GM23248 (cell line): ENCODE measurements around the gene NXNL2. TPM values are rescaled to one million over a fixed set of nuclear protein-coding genes. Genes with fewer than 3 reads are reported as not detected.

Source experiments
- DNase-seq: peaks from one replicate; pipeline ENCODE4 v3.0.0-alpha.2; 2015
- H2AFZ ChIP-seq: fragments of 200-600 bp; sonication (generic); 2 replicates; pipeline ENCODE4 v1.6.1; 2016; ENCODE audit warnings: antibody characterized with exemption
- H3F3A ChIP-seq: fragments of 200-600 bp; sonication (generic); 2 replicates; pipeline ENCODE4 v1.6.1; 2016; ENCODE audit warnings: mild to moderate bottlenecking, antibody characterized with exemption, mixed run types; ENCODE audit not compliant: insufficient read depth
- H3K27ac ChIP-seq: fragments of 200-600 bp; sonication (generic); 2 replicates; pipeline ENCODE4 v1.5.1; 2016; ENCODE audit warnings: mild to moderate bottlenecking
- H3K27me3 ChIP-seq: fragments of 200-600 bp; sonication (generic); replicated peaks from 2 replicates; pipeline ENCODE4 v1.6.1; 2016; ENCODE audit warnings: mild to moderate bottlenecking; ENCODE audit not compliant: insufficient read depth
- H3K36me3 ChIP-seq: fragments of 200-600 bp; sonication (generic); 2 replicates; pipeline ENCODE4 v1.6.1; 2016; ENCODE audit warnings: low read depth, mild to moderate bottlenecking
- H3K4me1 ChIP-seq: fragments of 200-600 bp; sonication (generic); 2 replicates; pipeline ENCODE4 v1.6.1; 2016; ENCODE audit warnings: mild to moderate bottlenecking; ENCODE audit not compliant: insufficient read depth
- H3K4me2 ChIP-seq: fragments of 200-600 bp; sonication (generic); one replicate; pipeline ENCODE4 v1.6.1; 2016; ENCODE audit warnings: mild to moderate bottlenecking; ENCODE audit not compliant: unreplicated experiment
- H3K4me3 ChIP-seq: fragments of 200-600 bp; sonication (generic); 2 replicates; pipeline ENCODE4 v1.5.1; 2016; ENCODE audit warnings: mild to moderate bottlenecking
- H3K79me2 ChIP-seq: fragments of 200-600 bp; sonication (generic); 2 replicates; pipeline ENCODE4 v1.6.1; 2016; ENCODE audit warnings: mild to moderate bottlenecking; ENCODE audit not compliant: insufficient read depth
- H3K9ac ChIP-seq: fragments of 200-600 bp; sonication (generic); 2 replicates; pipeline ENCODE4 v1.6.1; 2016; ENCODE audit warnings: mild to moderate bottlenecking
- H3K9me2 ChIP-seq: fragments of 200-600 bp; sonication (generic); 2 replicates; pipeline ENCODE4 v1.6.1; 2016; ENCODE audit warnings: mixed run types, mild to moderate bottlenecking, moderate library complexity; ENCODE audit not compliant: insufficient read depth
- H3K9me3 ChIP-seq: fragments of 200-600 bp; sonication (generic); one replicate; pipeline ENCODE4 v1.6.1; 2017; ENCODE audit warnings: low read depth
- H4K20me1 ChIP-seq: fragments of 200-600 bp; sonication (generic); 2 replicates; pipeline ENCODE4 v1.6.0; 2016; ENCODE audit not compliant: insufficient read depth
- EZH2 ChIP-seq: fragments of 200-600 bp; sonication (generic); IDR thresholded peaks from 2 replicates; pipeline ENCODE4 v1.6.1; 2018; ENCODE audit warnings: antibody characterized with exemption, mild to moderate bottlenecking; ENCODE audit not compliant: insufficient read depth, poor library complexity, severe bottlenecking
- EZH2phosphoT487 ChIP-seq: fragments of 200-600 bp; sonication (generic); IDR thresholded peaks from 2 replicates; pipeline ENCODE4 v1.6.1; 2018; ENCODE audit warnings: antibody characterized with exemption, moderate library complexity, mild to moderate bottlenecking, low read depth; ENCODE audit not compliant: insufficient read depth
- WGBS, 2 experiments: methylation state at CpG; one replicate each; pipeline ENCODE4 v1.1.6; 2015 to 2017; ENCODE audit warnings: low lambda C conversion rate in 2 of 2, low coverage in 1 of 2; ENCODE audit errors: missing lambda C conversion rate in 2 of 2; 5-methylcytosine and 5-hydroxymethylcytosine counted together
- in situ Hi-C: fragments of 300-500 bp; cut with MboI; formaldehyde crosslinking; loops from 2 replicates; pipeline ENCODE4 v1.15.0; 2020
- polyA plus RNA-seq: library from polyadenylated mRNA; unstranded; fragments of >200 nt; fragmentation: Nextera tagmentation; extraction: Ambion mirVana; gene quantifications from 2 replicates; pipeline ENCODE4 v1.2.1, GENCODE V29; 2016
- total RNA-seq: library from RNA; depleted of rRNA; stranded (reverse); fragments of >200 nt; shearing (Covaris generic); gene quantifications from 2 replicates; pipeline ENCODE4 v1.2.3, GENCODE V29; 2014

The NXNL2 gene
- total and polyA plus RNA-seq, 2 experiments from 2014 or later, result 1.4 to 3.1 TPM

- TF ChIP-seq EZH2 (no peak), EZH2phosphoT487 (no peak)
- no peaks in the 10 kb centered on the region for H4K20me1 ChIP-seq
- no peak overlapping the region for H3K27ac ChIP-seq
- H3K4me3 ChIP-seq, result no peak overlapping the region
- H3K36me3 ChIP-seq, result no peaks in the 10 kb centered on the region
- DNase-seq, result no peak
- no peak overlapping the region for H3K4me2 ChIP-seq
- H3K4me1 ChIP-seq, result peaks cover 15% of the 10 kb centered on the region
- no peaks in the 10 kb centered on the region for H3K9me3 ChIP-seq
- H3K9me2 ChIP-seq, result no peaks in the 10 kb centered on the region
- no peak overlapping the region for H3K9ac ChIP-seq
- H3K27me3 ChIP-seq, result no peaks in the 10 kb centered on the region
- in situ Hi-C loops, result no loop called here
- H3K79me2 ChIP-seq, result no peaks in the 10 kb centered on the region
- H3F3A ChIP-seq, result 0 out of 2 replicates have a peak, but pooled peaks cover 4% of the 10 kb centered on the region
- H2AFZ ChIP-seq, result no peak overlapping the region
- 53 to 65% methylated on average over 4 of the region's 4 CpGs for WGBS, 2 experiments
These were observed 13.7 kb upstream of the NXNL2 start for GRCh38 chr9:88521308-88521707.

DNA sequence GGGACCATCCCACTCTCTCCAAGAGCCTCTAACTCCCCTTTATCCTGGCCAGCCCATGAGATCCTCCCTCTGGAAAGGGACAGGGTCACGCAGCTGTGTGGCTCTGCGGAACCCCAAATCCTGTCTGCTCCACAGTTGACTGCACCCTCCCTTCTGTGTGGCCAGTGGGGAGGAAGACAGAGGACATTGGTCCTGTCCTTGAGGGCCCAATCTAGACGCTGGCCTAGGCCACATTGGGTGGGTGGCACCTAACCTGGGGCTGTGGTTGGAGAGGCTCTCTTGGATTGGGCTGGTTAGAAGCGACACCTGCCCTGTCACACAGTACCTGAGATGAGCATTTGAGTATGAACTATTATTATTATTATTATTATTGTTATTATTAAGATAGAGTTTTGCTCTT is 12.6 kb upstream of the NXNL2 start:
- 86 to 92% methylated on average over 4 of the region's 4 CpGs for WGBS, 2 experiments
- TF ChIP-seq EZH2phosphoT487 (no peak), EZH2 (no peak)
- Histone ChIP-seq H3K27ac (no peak overlapping the region), H3K79me2 (no peaks in the 10 kb centered on the region), H3K4me1 (peaks cover 15% of the 10 kb centered on the region), H2AFZ (no peak overlapping the region), H4K20me1 (no peaks in the 10 kb centered on the region), H3K27me3 (no peaks in the 10 kb centered on the region), H3K9me3 (no peaks in the 10 kb centered on the region), H3K4me3 (no peak overlapping the region), H3K4me2 (no peak overlapping the region), H3K36me3 (no peaks in the 10 kb centered on the region), H3K9ac (no peak overlapping the region), H3F3A (0 out of 2 replicates have a peak, but pooled peaks cover 4% of the 10 kb centered on the region), H3K9me2 (no peaks in the 10 kb centered on the region)
- no peak for DNase-seq
- in situ Hi-C loops, result no loop called here

GRCh38 chr9:88523056-88523455 is 11.9 kb upstream of the NXNL2 start:
- H3K4me1 ChIP-seq, result peaks cover 15% of the 10 kb centered on the region
- no peaks in the 10 kb centered on the region for H4K20me1 ChIP-seq
- no peaks in the 10 kb centered on the region for H3K9me3 ChIP-seq
- TF ChIP-seq EZH2phosphoT487, result no peak
- TF ChIP-seq EZH2, result no peak
- no peaks in the 10 kb centered on the region for H3K27me3 ChIP-seq
- no peaks in the 10 kb centered on the region for H3K79me2 ChIP-seq
- H3K9ac ChIP-seq, result no peak overlapping the region; the same call in 1 of the 2 replicates
- H3K4me3 ChIP-seq, result no peak overlapping the region
- peak; percentile 62 for DNase-seq
- peak overlapping the region; percentile 46 for H2AFZ ChIP-seq
- H3K36me3 ChIP-seq, result no peaks in the 10 kb centered on the region
- peak overlapping the region; percentile 49 for H3K4me2 ChIP-seq
- no peak overlapping the region for H3K27ac ChIP-seq
- H3F3A ChIP-seq, result peaks cover 6% of the 10 kb centered on the region; the same call in 1 of the 2 replicates
- WGBS, 2 experiments, result 46 to 49% methylated on average over 3 of the region's 3 CpGs
- in situ Hi-C loops, result no loop called here
- no peaks in the 10 kb centered on the region for H3K9me2 ChIP-seq

DNA sequence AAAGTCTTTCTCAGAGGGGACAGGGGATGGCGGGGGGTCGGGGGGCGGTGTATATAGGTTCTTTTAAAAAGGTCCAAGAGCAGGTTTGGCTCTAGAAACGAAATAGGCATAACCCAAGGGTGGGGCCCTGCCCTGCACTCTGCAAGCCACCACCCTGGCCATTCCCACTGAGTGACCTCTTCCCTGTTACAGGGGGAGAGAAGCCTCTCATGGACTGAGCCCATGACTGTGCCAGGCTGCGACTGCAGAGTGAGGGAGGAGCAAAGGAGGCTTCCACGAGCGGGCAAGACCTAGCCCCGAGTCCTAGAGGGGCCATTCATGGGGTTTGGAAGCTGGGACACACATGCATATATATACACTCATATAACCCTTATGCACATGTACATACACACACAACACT is 10.1 kb upstream of the NXNL2 start:
- no peak overlapping the region for H2AFZ ChIP-seq
- no peak overlapping the region for H3K4me3 ChIP-seq
- WGBS, 2 experiments, result 95 to 96% methylated on average over 8 of the region's 8 CpGs
- H3K9me3 ChIP-seq, result no peaks in the 10 kb centered on the region
- no peaks in the 10 kb centered on the region for H3K9me2 ChIP-seq
- peaks cover 17% of the 10 kb centered on the region for H3F3A ChIP-seq
- H3K27me3 ChIP-seq, result no peaks in the 10 kb centered on the region
- H3K27ac ChIP-seq, result no peak overlapping the region
- no peak for TF ChIP-seq EZH2
- no peak for TF ChIP-seq EZH2phosphoT487
- no peaks in the 10 kb centered on the region for H3K36me3 ChIP-seq
- no peak overlapping the region for H3K9ac ChIP-seq
- no peak overlapping the region for H3K4me2 ChIP-seq
- in situ Hi-C loops, result no loop called here
- H4K20me1 ChIP-seq, result no peaks in the 10 kb centered on the region
- DNase-seq, result no peak
- H3K79me2 ChIP-seq, result no peaks in the 10 kb centered on the region
- peaks cover 29% of the 10 kb centered on the region for H3K4me1 ChIP-seq

DNA sequence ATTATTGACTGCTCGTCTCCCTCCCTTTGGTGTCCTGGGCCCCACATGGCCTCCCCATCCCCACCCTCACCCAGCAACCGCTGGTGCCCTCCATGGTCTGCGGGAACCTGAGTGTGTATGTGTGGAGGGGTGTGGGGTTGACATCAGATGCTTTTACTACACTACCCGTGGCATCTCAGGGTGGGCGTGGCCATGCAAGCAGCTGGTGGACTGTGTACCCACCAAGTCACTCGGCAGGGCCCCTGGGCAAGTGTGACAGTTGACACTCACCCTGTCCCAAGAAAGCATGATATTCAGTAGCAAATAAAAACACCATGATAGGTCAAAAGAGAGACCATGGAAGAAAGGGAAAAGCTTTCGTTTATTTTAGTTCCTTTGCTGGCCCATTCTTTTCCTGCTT is 7.4 kb upstream of the NXNL2 start:
- DNase-seq, result no peak
- no peak overlapping the region for H3K4me3 ChIP-seq
- WGBS, 2 experiments, result 94 to 95% methylated on average over 7 of the region's 7 CpGs
- in situ Hi-C loops, result no loop called here
- H4K20me1 ChIP-seq, result no peaks in the 10 kb centered on the region
- TF ChIP-seq EZH2 (no peak), EZH2phosphoT487 (no peak)
- H3K9me2 ChIP-seq, result no peaks in the 10 kb centered on the region
- no peaks in the 10 kb centered on the region for H3K36me3 ChIP-seq
- no peaks in the 10 kb centered on the region for H3K79me2 ChIP-seq
- peaks cover 37% of the 10 kb centered on the region for H3K4me1 ChIP-seq
- no peaks in the 10 kb centered on the region for H3K9me3 ChIP-seq
- no peak overlapping the region for H3K4me2 ChIP-seq
- H3K27ac ChIP-seq, result no peak overlapping the region
- peaks cover 17% of the 10 kb centered on the region for H3F3A ChIP-seq
- no peak overlapping the region for H2AFZ ChIP-seq
- H3K27me3 ChIP-seq, result no peaks in the 10 kb centered on the region
- no peak overlapping the region for H3K9ac ChIP-seq
